HCT116 (cell line): ENCODE results near the gene STARD8.

Experiments used
- EZH2phosphoT487 ChIP-seq: fragments of 200-600 bp; IDR thresholded peaks from 2 replicates; pipeline ENCODE4 v1.6.1; 2018; ENCODE audit warnings: antibody characterized with exemption, borderline replicate concordance
- POLR2A ChIP-seq: IDR thresholded peaks from 2 replicates; pipeline ENCODE4 v1.7.0; 2011; ENCODE audit warnings: borderline replicate concordance; ENCODE audit not compliant: insufficient read depth, insufficient read length; ENCODE audit errors: extremely low read depth
- POLR2AphosphoS5 ChIP-seq: IDR thresholded peaks from 2 replicates; pipeline ENCODE4 v1.6.1; 2011; ENCODE audit warnings: mild to moderate bottlenecking, low read depth, low read length, moderate library complexity
- RAD21 ChIP-seq: IDR thresholded peaks from 2 replicates; pipeline ENCODE4 v1.6.1; 2012; ENCODE audit warnings: low read depth, mild to moderate bottlenecking
- SIN3A ChIP-seq: IDR thresholded peaks from 2 replicates; pipeline ENCODE4 v1.6.1; 2012; ENCODE audit warnings: low read depth
- ZNF274 ChIP-seq: fragments of 200-500 bp; sonication (Bioruptor generic); IDR thresholded peaks from 2 replicates; pipeline ENCODE4 v1.6.1; 2014; ENCODE audit warnings: mild to moderate bottlenecking, low read depth, low read length, inconsistent platforms
- TF ChIP-seq, protein P1 (sequence below), 3 experiments: fragments of 200-600 bp in 1 of 3; sonication (generic) in 1 of 3; IDR thresholded peaks in 2 of 3; conservative IDR thresholded peaks in 1 of 3; 2 replicates each; pipeline ENCODE4 v1.5.1; 2012 to 2017; ENCODE audit warnings: low read depth in 2 of 3, low read length in 2 of 3, antibody characterized with exemption in 1 of 3, borderline replicate concordance in 1 of 3, control low read depth in 1 of 3, mild to moderate bottlenecking in 1 of 3, mixed read lengths in 1 of 3, mixed run types in 1 of 3, moderate library complexity in 1 of 3; ENCODE audit not compliant: insufficient read depth in 1 of 3
- TF ChIP-seq, protein P2 (sequence below): IDR thresholded peaks from 2 replicates; pipeline ENCODE4 v1.6.1; 2012
- TF ChIP-seq, protein P3 (sequence below): IDR thresholded peaks from 2 replicates; pipeline ENCODE4 v1.6.1; 2011; ENCODE audit warnings: mild to moderate bottlenecking, low read length, moderate library complexity; ENCODE audit not compliant: insufficient replicate concordance; ENCODE audit errors: extremely low read depth
- TF ChIP-seq, protein P4 (sequence below): IDR thresholded peaks from 2 replicates; pipeline ENCODE4 v1.6.1; 2012; ENCODE audit warnings: low read depth

DNA sequence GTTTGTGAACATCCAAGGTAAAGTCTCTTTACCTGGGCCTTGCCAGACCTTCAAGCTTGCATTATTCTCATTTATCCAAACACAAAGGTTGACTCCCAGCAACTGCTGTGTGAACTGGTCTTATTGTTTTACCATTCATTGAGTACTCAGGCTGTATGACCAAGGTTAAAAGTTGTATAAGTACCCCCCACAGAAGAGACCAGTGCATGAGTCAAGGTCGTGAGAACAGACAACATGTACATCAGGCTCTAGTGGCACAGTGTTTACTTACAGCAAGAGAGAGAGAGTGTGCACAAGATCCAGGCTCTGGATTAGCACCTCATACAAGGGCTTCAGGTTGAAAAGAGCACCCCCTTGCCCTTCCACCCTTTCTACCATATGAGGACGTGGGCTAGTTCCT lies 103.9 kb downstream of the STARD8 start:
- no peak for TF ChIP-seq EZH2phosphoT487
- TF ChIP-seq, protein P1, sequence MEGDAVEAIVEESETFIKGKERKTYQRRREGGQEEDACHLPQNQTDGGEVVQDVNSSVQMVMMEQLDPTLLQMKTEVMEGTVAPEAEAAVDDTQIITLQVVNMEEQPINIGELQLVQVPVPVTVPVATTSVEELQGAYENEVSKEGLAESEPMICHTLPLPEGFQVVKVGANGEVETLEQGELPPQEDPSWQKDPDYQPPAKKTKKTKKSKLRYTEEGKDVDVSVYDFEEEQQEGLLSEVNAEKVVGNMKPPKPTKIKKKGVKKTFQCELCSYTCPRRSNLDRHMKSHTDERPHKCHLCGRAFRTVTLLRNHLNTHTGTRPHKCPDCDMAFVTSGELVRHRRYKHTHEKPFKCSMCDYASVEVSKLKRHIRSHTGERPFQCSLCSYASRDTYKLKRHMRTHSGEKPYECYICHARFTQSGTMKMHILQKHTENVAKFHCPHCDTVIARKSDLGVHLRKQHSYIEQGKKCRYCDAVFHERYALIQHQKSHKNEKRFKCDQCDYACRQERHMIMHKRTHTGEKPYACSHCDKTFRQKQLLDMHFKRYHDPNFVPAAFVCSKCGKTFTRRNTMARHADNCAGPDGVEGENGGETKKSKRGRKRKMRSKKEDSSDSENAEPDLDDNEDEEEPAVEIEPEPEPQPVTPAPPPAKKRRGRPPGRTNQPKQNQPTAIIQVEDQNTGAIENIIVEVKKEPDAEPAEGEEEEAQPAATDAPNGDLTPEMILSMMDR (IDR thresholded peaks at IDR 0.05 in 2 of 3, conservative IDR thresholded peaks at IDR 0.05 in 1 of 3; ENCODE audit: borderline replicate concordance in 1 of 3, insufficient read depth in 1 of 3, low read depth in 2 of 3, low read length in 2 of 3): no peak
- TF ChIP-seq ZNF274: no peak
- TF ChIP-seq, protein P2, sequence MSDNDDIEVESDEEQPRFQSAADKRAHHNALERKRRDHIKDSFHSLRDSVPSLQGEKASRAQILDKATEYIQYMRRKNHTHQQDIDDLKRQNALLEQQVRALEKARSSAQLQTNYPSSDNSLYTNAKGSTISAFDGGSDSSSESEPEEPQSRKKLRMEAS: no peak
- TF ChIP-seq POLR2AphosphoS5: no peak
- TF ChIP-seq POLR2A: no peak
- no peak for TF ChIP-seq SIN3A
- no peak for TF ChIP-seq RAD21
- TF ChIP-seq, protein P3, sequence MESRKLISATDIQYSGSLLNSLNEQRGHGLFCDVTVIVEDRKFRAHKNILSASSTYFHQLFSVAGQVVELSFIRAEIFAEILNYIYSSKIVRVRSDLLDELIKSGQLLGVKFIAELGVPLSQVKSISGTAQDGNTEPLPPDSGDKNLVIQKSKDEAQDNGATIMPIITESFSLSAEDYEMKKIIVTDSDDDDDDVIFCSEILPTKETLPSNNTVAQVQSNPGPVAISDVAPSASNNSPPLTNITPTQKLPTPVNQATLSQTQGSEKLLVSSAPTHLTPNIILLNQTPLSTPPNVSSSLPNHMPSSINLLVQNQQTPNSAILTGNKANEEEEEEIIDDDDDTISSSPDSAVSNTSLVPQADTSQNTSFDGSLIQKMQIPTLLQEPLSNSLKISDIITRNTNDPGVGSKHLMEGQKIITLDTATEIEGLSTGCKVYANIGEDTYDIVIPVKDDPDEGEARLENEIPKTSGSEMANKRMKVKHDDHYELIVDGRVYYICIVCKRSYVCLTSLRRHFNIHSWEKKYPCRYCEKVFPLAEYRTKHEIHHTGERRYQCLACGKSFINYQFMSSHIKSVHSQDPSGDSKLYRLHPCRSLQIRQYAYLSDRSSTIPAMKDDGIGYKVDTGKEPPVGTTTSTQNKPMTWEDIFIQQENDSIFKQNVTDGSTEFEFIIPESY: no peak
- TF ChIP-seq, protein P4, sequence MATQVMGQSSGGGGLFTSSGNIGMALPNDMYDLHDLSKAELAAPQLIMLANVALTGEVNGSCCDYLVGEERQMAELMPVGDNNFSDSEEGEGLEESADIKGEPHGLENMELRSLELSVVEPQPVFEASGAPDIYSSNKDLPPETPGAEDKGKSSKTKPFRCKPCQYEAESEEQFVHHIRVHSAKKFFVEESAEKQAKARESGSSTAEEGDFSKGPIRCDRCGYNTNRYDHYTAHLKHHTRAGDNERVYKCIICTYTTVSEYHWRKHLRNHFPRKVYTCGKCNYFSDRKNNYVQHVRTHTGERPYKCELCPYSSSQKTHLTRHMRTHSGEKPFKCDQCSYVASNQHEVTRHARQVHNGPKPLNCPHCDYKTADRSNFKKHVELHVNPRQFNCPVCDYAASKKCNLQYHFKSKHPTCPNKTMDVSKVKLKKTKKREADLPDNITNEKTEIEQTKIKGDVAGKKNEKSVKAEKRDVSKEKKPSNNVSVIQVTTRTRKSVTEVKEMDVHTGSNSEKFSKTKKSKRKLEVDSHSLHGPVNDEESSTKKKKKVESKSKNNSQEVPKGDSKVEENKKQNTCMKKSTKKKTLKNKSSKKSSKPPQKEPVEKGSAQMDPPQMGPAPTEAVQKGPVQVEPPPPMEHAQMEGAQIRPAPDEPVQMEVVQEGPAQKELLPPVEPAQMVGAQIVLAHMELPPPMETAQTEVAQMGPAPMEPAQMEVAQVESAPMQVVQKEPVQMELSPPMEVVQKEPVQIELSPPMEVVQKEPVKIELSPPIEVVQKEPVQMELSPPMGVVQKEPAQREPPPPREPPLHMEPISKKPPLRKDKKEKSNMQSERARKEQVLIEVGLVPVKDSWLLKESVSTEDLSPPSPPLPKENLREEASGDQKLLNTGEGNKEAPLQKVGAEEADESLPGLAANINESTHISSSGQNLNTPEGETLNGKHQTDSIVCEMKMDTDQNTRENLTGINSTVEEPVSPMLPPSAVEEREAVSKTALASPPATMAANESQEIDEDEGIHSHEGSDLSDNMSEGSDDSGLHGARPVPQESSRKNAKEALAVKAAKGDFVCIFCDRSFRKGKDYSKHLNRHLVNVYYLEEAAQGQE: no peak
